H1 (cell line): ENCODE results near the gene SLC25A21. TPM values are rescaled to one million over a fixed set of nuclear protein-coding genes. Genes with fewer than 3 reads are reported as not detected.
A peak's percentile ranks its signal among the peaks of the same experiment; 100 is the strongest.

Experiments
- CTCF ChIA-PET: fragments of 300-600 bp; sonication (Branson Sonifier 250); formaldehyde crosslinking; loops from one replicate; lab custom pipeline; 2021; ENCODE audit not compliant: partially characterized antibody; lab: Charles Lee
- POLR2A ChIA-PET: fragments of 300-600 bp; sonication (Branson Sonifier 250); formaldehyde crosslinking; loops from one replicate; lab custom pipeline; 2021; ENCODE audit warnings: inconsistent platforms; ENCODE audit not compliant: partially characterized antibody; lab: Charles Lee
- DNase-seq, 2 experiments: peaks; one replicate each; pipeline versions ENCODE4 v3.0.0 to v3.0.0-alpha.2; 2010 to 2022; ENCODE audit warnings: low spot score in 2 of 2, low read depth in 1 of 2, mixed read lengths in 1 of 2
- FAIRE-seq: peaks from 2 replicates; lab custom pipeline; 2011; peaks lifted over from hg19 to GRCh38; lab: Jason Lieb, UNC
- H2AFZ ChIP-seq: 2 replicates; pipeline ENCODE4 v1.8.1; 2012; ENCODE audit warnings: low read length, inconsistent platforms
- H2AK5ac ChIP-seq: 2 replicates; pipeline ENCODE4 v1.6.1; 2013; ENCODE audit warnings: low read depth, low read length
- H2BK120ac ChIP-seq: replicated peaks from 2 replicates; pipeline ENCODE3; 2013; ENCODE audit warnings: low read depth, low read length, inconsistent platforms
- H2BK12ac ChIP-seq: 2 replicates; pipeline ENCODE4 v1.6.1; 2013; ENCODE audit warnings: low read depth, low read length
- H2BK15ac ChIP-seq: 2 replicates; pipeline ENCODE4 v1.6.1; 2013; ENCODE audit warnings: low read length
- H2BK20ac ChIP-seq: 2 replicates; pipeline ENCODE4 v1.6.1; 2013; ENCODE audit warnings: low read length
- H2BK5ac ChIP-seq: 2 replicates; pipeline ENCODE4 v1.6.1; 2013; ENCODE audit warnings: low read depth, low read length
- H3K14ac ChIP-seq: 2 replicates; pipeline ENCODE4 v1.6.1; 2013; ENCODE audit warnings: inconsistent platforms; ENCODE audit not compliant: insufficient read length
- H3K18ac ChIP-seq: 2 replicates; pipeline ENCODE4 v1.6.1; 2013; ENCODE audit warnings: low read length; ENCODE audit errors: extremely low read depth
- H3K23ac ChIP-seq: 2 replicates; pipeline ENCODE4 v1.6.1; 2013; ENCODE audit warnings: inconsistent platforms; ENCODE audit not compliant: insufficient read length
- H3K23me2 ChIP-seq: 2 replicates; pipeline ENCODE4 v1.6.1; 2013; ENCODE audit warnings: low read depth, low read length
- H3K27ac ChIP-seq: 2 replicates; pipeline ENCODE4 v1.6.1; 2011; ENCODE audit warnings: low read depth, low read length, inconsistent platforms
- H3K27me3 ChIP-seq, 4 experiments: replicated peaks in 1 of 4; 1 replicate in 1 of 4; 2 replicates in 3 of 4; pipeline versions ENCODE4 v1.6.1 to v1.8.1; 2011 to 2013; ENCODE audit warnings: low read length in 3 of 4, mild to moderate bottlenecking in 3 of 4, inconsistent platforms in 2 of 4, mixed read lengths in 2 of 4, moderate library complexity in 1 of 4; ENCODE audit not compliant: control insufficient read depth in 3 of 4, insufficient read depth in 3 of 4; ENCODE audit errors: extremely low read depth in 1 of 4
- H3K36me3 ChIP-seq, 4 experiments: 2 replicates each; pipeline versions ENCODE4 v1.6.1 to v1.8.1; 2011 to 2013; ENCODE audit warnings: mild to moderate bottlenecking in 4 of 4, low read length in 3 of 4, moderate library complexity in 2 of 4, control low read depth in 1 of 4, inconsistent platforms in 1 of 4; ENCODE audit not compliant: insufficient read depth in 4 of 4, control insufficient read depth in 2 of 4
- H3K4ac ChIP-seq: replicated peaks from 2 replicates; pipeline ENCODE3; 2013; ENCODE audit warnings: low read length, low read depth, mixed read lengths, inconsistent platforms; ENCODE audit not compliant: insufficient read length
- H3K4me1 ChIP-seq, 4 experiments: replicated peaks in 1 of 4; 1 replicate in 1 of 4; 2 replicates in 3 of 4; pipeline versions ENCODE4 v1.6.1 to v1.8.1; 2011 to 2013; ENCODE audit warnings: low read length in 3 of 4, inconsistent platforms in 2 of 4, mixed read lengths in 1 of 4; ENCODE audit not compliant: insufficient read depth in 4 of 4, control insufficient read depth in 3 of 4
- H3K4me2 ChIP-seq, 2 experiments: 2 replicates each; pipeline versions ENCODE4 v1.6.1 to v1.8.1; 2011 to 2013; ENCODE audit warnings: low read depth in 2 of 2, low read length in 2 of 2, control low read depth in 1 of 2, inconsistent platforms in 1 of 2, mild to moderate bottlenecking in 1 of 2; ENCODE audit not compliant: insufficient read depth in 1 of 2
- H3K4me3 ChIP-seq, 4 experiments: fragments of 200-600, 300-600 bp in 1 of 4; sonication (generic), shearing (Covaris generic), sonication (Bioruptor Twin) in 1 of 4; 2 replicates each; pipeline versions ENCODE4 v1.5.1 to v1.8.1; 2011 to 2016; ENCODE audit warnings: low read length in 4 of 4, low read depth in 3 of 4, control low read depth in 2 of 4, inconsistent platforms in 2 of 4, mild to moderate bottlenecking in 2 of 4, mixed read lengths in 1 of 4, moderate library complexity in 1 of 4; ENCODE audit not compliant: insufficient read depth in 2 of 4; ENCODE audit errors: extremely low read depth in 1 of 4
- H3K56ac ChIP-seq: replicated peaks from 2 replicates; pipeline ENCODE3; 2013; ENCODE audit warnings: low read depth, mild to moderate bottlenecking, mixed read lengths, low read length, inconsistent platforms; ENCODE audit not compliant: insufficient read length
- H3K79me1 ChIP-seq: 2 replicates; pipeline ENCODE4 v1.6.1; 2013; ENCODE audit warnings: low read depth, low read length, control low read depth
- H3K79me2 ChIP-seq, 2 experiments: 2 replicates each; pipeline versions ENCODE4 v1.6.1 to v1.8.1; 2012 to 2013; ENCODE audit warnings: low read length in 2 of 2, mild to moderate bottlenecking in 2 of 2, inconsistent platforms in 1 of 2; ENCODE audit not compliant: insufficient read depth in 2 of 2, control insufficient read depth in 1 of 2
- H3K9ac ChIP-seq, 4 experiments: replicated peaks in 1 of 4; 1 replicate in 1 of 4; 2 replicates in 3 of 4; pipeline versions ENCODE4 v1.6.1 to v1.8.1; 2011 to 2013; ENCODE audit warnings: low read depth in 3 of 4, low read length in 3 of 4, control low read depth in 2 of 4, mild to moderate bottlenecking in 2 of 4, moderate library complexity in 2 of 4, inconsistent platforms in 1 of 4; ENCODE audit errors: extremely low read depth in 1 of 4
- H3K9me3 ChIP-seq, 2 experiments: 2 replicates each; pipeline versions ENCODE4 v1.6.1 to v1.8.1; 2012 to 2013; ENCODE audit warnings: mild to moderate bottlenecking in 2 of 2, moderate library complexity in 2 of 2, control low read depth in 1 of 2, inconsistent platforms in 1 of 2, low read depth in 1 of 2, low read length in 1 of 2, mixed read lengths in 1 of 2; ENCODE audit not compliant: insufficient read depth in 2 of 2
- H4K20me1 ChIP-seq, 2 experiments: replicated peaks in 1 of 2; 2 replicates each; pipeline versions ENCODE3 to v1.8.1; 2011 to 2013; ENCODE audit warnings: inconsistent platforms in 2 of 2, low read length in 2 of 2, mild to moderate bottlenecking in 1 of 2; ENCODE audit not compliant: insufficient read depth in 2 of 2, control insufficient read depth in 1 of 2
- H4K5ac ChIP-seq: 2 replicates; pipeline ENCODE4 v1.6.1; 2013; ENCODE audit warnings: low read length, low read depth, mixed read lengths, inconsistent platforms; ENCODE audit not compliant: insufficient read length
- H4K8ac ChIP-seq: 2 replicates; pipeline ENCODE4 v1.8.0; 2013; ENCODE audit warnings: mild to moderate bottlenecking, moderate library complexity, low read length, inconsistent platforms; ENCODE audit not compliant: insufficient read depth; ENCODE audit errors: extremely low read depth
- H4K91ac ChIP-seq: replicated peaks from 2 replicates; pipeline ENCODE3; 2013; ENCODE audit warnings: low read length, mixed read lengths, inconsistent platforms; ENCODE audit not compliant: insufficient read length
- ATF2 ChIP-seq: IDR thresholded peaks from 2 replicates; pipeline ENCODE4 v1.6.1; 2012; ENCODE audit warnings: low read length, inconsistent platforms
- CTBP2 ChIP-seq: IDR thresholded peaks from 2 replicates; pipeline ENCODE4 v1.7.0; 2011; ENCODE audit warnings: borderline replicate concordance, mild to moderate bottlenecking, moderate library complexity, mixed read lengths, low read length; ENCODE audit not compliant: insufficient read depth, insufficient read length
- CTCF ChIP-seq, 3 experiments: IDR thresholded peaks; 1 replicate in 2 of 3; 2 replicates in 1 of 3; pipeline versions ENCODE4 v1.5.1 to v1.6.1; 2011; ENCODE audit warnings: low read length in 3 of 3, mild to moderate bottlenecking in 3 of 3, inconsistent platforms in 2 of 3, low read depth in 1 of 3, moderate library complexity in 1 of 3; ENCODE audit not compliant: insufficient read depth in 1 of 3; ENCODE audit errors: control extremely low read depth in 1 of 3
- KDM4A ChIP-seq: IDR thresholded peaks from one replicate; pipeline ENCODE4 v1.7.1; 2012; ENCODE audit warnings: low read depth, mild to moderate bottlenecking, moderate library complexity, low read length, inconsistent platforms; ENCODE audit not compliant: severe bottlenecking
- SAP30 ChIP-seq: fragments of 300-600 bp; sonication (generic); IDR thresholded peaks from 2 replicates; pipeline ENCODE4 v1.7.1; 2012; ENCODE audit warnings: low read length, moderate library complexity, mild to moderate bottlenecking, inconsistent platforms; ENCODE audit not compliant: insufficient read depth, insufficient replicate concordance
- WGBS, 2 experiments: shearing (Covaris generic) in 1 of 2; methylation state at CpG; one replicate each; pipeline versions ENCODE4 v1.1.6 to v1.1.7; 2013 to 2015; ENCODE audit warnings: low lambda C conversion rate in 2 of 2, mixed read lengths in 2 of 2, inconsistent platforms in 1 of 2, low coverage in 1 of 2, missing lambda C conversion rate in 1 of 2; ENCODE audit not compliant: insufficient replicate concordance in 2 of 2, insufficient coverage in 1 of 2, insufficient read length in 1 of 2; ENCODE audit errors: extremely low coverage in 1 of 2, missing lambda C conversion rate in 1 of 2; 5-methylcytosine and 5-hydroxymethylcytosine counted together
- polyA plus RNA-seq, 7 experiments: library from polyadenylated mRNA; depleted of rRNA in 3 of 7; stranded (reverse) in 5 of 7; unstranded in 2 of 7; fragments of >200 nt in 5 of 7; fragments of 200-250 nt in 2 of 7; gene quantifications; 1 replicate in 5 of 7; 2 replicates in 1 of 7; 4 replicates in 1 of 7; pipeline versions ENCODE4 v1.2.1 to v1.2.3, GENCODE V29; 2011 to 2013; ENCODE audit warnings: missing spikeins in 2 of 7, mixed read lengths in 2 of 7
- total RNA-seq: library from RNA; stranded (reverse); fragmentation: NEBNext Ultra II Directional; extraction: Animal tissue kit (Norgen Biotek cat#: 25700); gene quantifications from 2 replicates; pipeline ENCODE4 v1.2.1, GENCODE V29; 2021

Gene SLC25A21
- total and polyA plus RNA-seq, 2 of the 8 experiments (the other 6 are each of a cell fraction or from before 2014, with no cell fraction given) = 6.9 to 15.7 TPM

- POLR2A ChIA-PET = interaction anchor here (1.0 to 1.7 kb wide), 4 partner anchors 9 to 918 kb away, joined by 3 to 6 read pairs (median 4); no protein-coding TSS in a partner anchor
- peak; percentile 59 for TF ChIP-seq KDM4A
- no peak for TF ChIP-seq ATF2
- TF ChIP-seq SAP30 = no peak
- peak in 1 of 3 experiments; percentile 13; a peak in 1 of 4 replicates for TF ChIP-seq CTCF (IDR thresholded peaks at IDR 0.05; ENCODE audit: control extremely low read depth in 1 of 3, insufficient read depth in 1 of 3, low read depth in 1 of 3, low read length in 3 of 3)
- peak; percentile 98 for TF ChIP-seq CTBP2
Observed at GRCh38 chr14:36666416-36667206, 505.8 kb downstream of the SLC25A21 start.

More at GRCh38 chr14:36666416-36667206, 505.8 kb downstream of the SLC25A21 start:
- Histone ChIP-seq H3K9ac (no peak overlapping the region), H3K79me2 (no peaks in the 10 kb centered on the region), H3K36me3 (peaks cover 0 to 3% (median 0%) of the 10 kb centered on the region in 4 experiments; a peak in 1 of 8 replicates), H4K91ac (no peak overlapping the region), H4K20me1 (peaks cover 11 to 21% of the 10 kb centered on the region in 2 experiments), H3K18ac (no peak overlapping the region), H3K14ac (no peak overlapping the region), H2BK15ac (no peak overlapping the region), H4K8ac (peak overlapping the region; percentile 43; the same call in 1 of the 2 replicates), H3K4me1 (peaks cover 4 to 19% (median 14%) of the 10 kb centered on the region in 4 experiments), H3K79me1 (no peaks in the 10 kb centered on the region), H2BK120ac (no peak overlapping the region), H4K5ac (no peak overlapping the region), H3K4me2 (peak overlapping the region; percentile 50 to 85), H2BK5ac (no peak overlapping the region), H3K9me3 (no peaks in the 10 kb centered on the region), H3K23me2 (peaks cover 11% of the 10 kb centered on the region; the same call in 1 of the 2 replicates), H3K56ac (no peak overlapping the region), H3K27me3 (peaks cover 58 to 77% (median 64%) of the 10 kb centered on the region in 4 experiments), H2BK20ac (no peak overlapping the region), H3K23ac (no peak overlapping the region), H2AFZ (peak overlapping the region; percentile 29; the same call in 1 of the 2 replicates), H3K4me3 (peak overlapping the region in 3 of 4 experiments; percentile 12 to 58 (median 21); a peak in 5 of 8 replicates), H2BK12ac (peak overlapping the region; percentile 62; the same call in 1 of the 2 replicates), H3K27ac (no peak overlapping the region), H3K4ac (no peak overlapping the region), H2AK5ac (no peak overlapping the region)
- DNase-seq = peak in 1 of 2 experiments; percentile 86
- CTCF ChIA-PET = interaction anchor here (0.6 to 5.2 kb wide), 14 partner anchors 11 to 918 kb away, joined by 3 to 39 read pairs (median 4); partner anchors contain the start of gene NKX2-8
- FAIRE-seq = no peak
- WGBS, 2 experiments = 2% methylated on average over 57 of the region's 68 CpGs; no CpG with 5 or more reads in 1 of the 2 experiments
